GM12878 (cell line): Measurements from ENCODE around the gene FBXO8. TPM values are rescaled to one million over a fixed set of nuclear protein-coding genes. Genes with fewer than 3 reads are reported as not detected.

ENCODE experiments used
- ATAC-seq: fragments of 200-7000 bp; cut with Tn5 transposase; 3 replicates; pipeline ENCODE4 v1.9.1; 2020; ENCODE audit warnings: mild to moderate bottlenecking, moderate library complexity
- BruUV-seq: library from RNA; stranded (reverse); fragments of 400-500 nt; replicated peaks from 2 replicates; lab custom pipeline; 2021; lab: Mats Ljungman, UMichigan
- CTCF ChIA-PET: fragments of 300-600 bp; sonication (Branson Sonifier 250); formaldehyde crosslinking; extraction: SDS; loops from one replicate; lab custom pipeline; 2021; ENCODE audit warnings: inconsistent platforms; lab: Yijun Ruan, JAX
- POLR2A ChIA-PET: fragments of 350-600 bp; formaldehyde crosslinking; extraction: SDS; loops from one replicate; lab custom pipeline; 2021; ENCODE audit warnings: inconsistent platforms; lab: Charles Lee
- RAD21 ChIA-PET: fragments of 300-600 bp; sonication (Branson Sonifier 250); formaldehyde crosslinking; loops from one replicate; lab custom pipeline; 2023; ENCODE audit warnings: antibody characterized with exemption; ENCODE audit not compliant: unreplicated experiment; lab: Charles Lee
- SMC1A ChIA-PET: fragments of 300-600 bp; sonication (Branson Sonifier 250); formaldehyde crosslinking; loops from one replicate; lab custom pipeline; 2023; ENCODE audit not compliant: unreplicated experiment, uncharacterized antibody; lab: Charles Lee
- DNase-seq: peaks from one replicate; pipeline ENCODE4 v3.0.0-alpha.2; 2011; ENCODE audit warnings: low read depth, low spot score
- FAIRE-seq: peaks from 3 replicates; lab custom pipeline; 2011; peaks lifted over from hg19 to GRCh38; lab: Jason Lieb, UNC
- H2AFZ ChIP-seq: 2 replicates; pipeline ENCODE4 v1.6.0; 2011; ENCODE audit warnings: low read depth, low read length, control low read depth; ENCODE audit not compliant: control insufficient read depth
- H3K27ac ChIP-seq: 2 replicates; pipeline ENCODE4 v1.5.1; 2011; ENCODE audit warnings: control low read depth; ENCODE audit not compliant: control insufficient read depth, insufficient read depth
- H3K27me3 ChIP-seq, 2 experiments: replicated peaks in 1 of 2; 2 replicates each; pipeline versions ENCODE4 v1.6.0 to v1.6.1; 2011; ENCODE audit warnings: low read length in 1 of 2; ENCODE audit not compliant: control insufficient read depth in 2 of 2, insufficient read depth in 2 of 2
- H3K36me3 ChIP-seq, 2 experiments: 2 replicates each; pipeline ENCODE4 v1.5.1; 2011; ENCODE audit warnings: low read length in 1 of 2; ENCODE audit not compliant: control insufficient read depth in 2 of 2, insufficient read depth in 2 of 2
- H3K4me1 ChIP-seq: 2 replicates; pipeline ENCODE4 v1.6.1; 2011; ENCODE audit warnings: mild to moderate bottlenecking, low read length, moderate library complexity, mixed read lengths; ENCODE audit not compliant: control insufficient read depth, insufficient read depth
- H3K4me2 ChIP-seq: 2 replicates; pipeline ENCODE4 v1.6.0; 2011; ENCODE audit warnings: control low read depth; ENCODE audit not compliant: control insufficient read depth, insufficient read depth
- H3K4me3 ChIP-seq: fragments of 200-600 bp; sonication (generic); 2 replicates; pipeline ENCODE4 v1.5.1; 2016
- H3K79me2 ChIP-seq: 2 replicates; pipeline ENCODE4 v1.6.0; 2011; ENCODE audit warnings: low read length; ENCODE audit not compliant: control insufficient read depth, insufficient read depth
- H3K9ac ChIP-seq: 2 replicates; pipeline ENCODE4 v1.8.0; 2011; ENCODE audit warnings: low read length, control low read depth, mixed read lengths; ENCODE audit not compliant: control insufficient read depth, insufficient read depth
- H3K9me3 ChIP-seq: replicated peaks from 3 replicates; pipeline ENCODE4 v1.5.1; 2011; ENCODE audit warnings: mild to moderate bottlenecking, low read length; ENCODE audit not compliant: control insufficient read depth, insufficient read depth
- H4K20me1 ChIP-seq: 2 replicates; pipeline ENCODE4 v1.6.0; 2011; ENCODE audit not compliant: control insufficient read depth, insufficient read depth
- CREM ChIP-seq: IDR thresholded peaks from 2 replicates; pipeline ENCODE4 v1.6.1; 2014; ENCODE audit warnings: antibody characterized with exemption, low read depth
- EZH2 ChIP-seq: IDR thresholded peaks from 2 replicates; pipeline ENCODE4 v1.6.1; 2012; ENCODE audit warnings: low read depth, mild to moderate bottlenecking, control low read depth, inconsistent platforms, low read length, borderline replicate concordance; ENCODE audit not compliant: control insufficient read depth
- GATAD2B ChIP-seq: fragments of 450-650 bp; conservative IDR thresholded peaks from 2 replicates; pipeline ENCODE4 v1.6.1; 2017; ENCODE audit warnings: low read depth, mild to moderate bottlenecking, moderate library complexity
- HDAC2 ChIP-seq: fragments of 200-600 bp; sonication (generic); IDR thresholded peaks from 2 replicates; pipeline ENCODE4 v1.6.1; 2017
- IKZF1 ChIP-seq: fragments of 450-650 bp; conservative IDR thresholded peaks from 2 replicates; pipeline ENCODE4 v1.6.1; 2017; ENCODE audit warnings: antibody characterized with exemption, mild to moderate bottlenecking
- IRF4 ChIP-seq: IDR thresholded peaks from 2 replicates; pipeline ENCODE4 v1.6.1; 2011; ENCODE audit warnings: low read depth, low read length
- NFYA ChIP-seq: IDR thresholded peaks from 2 replicates; pipeline ENCODE4 v1.6.1; 2011; ENCODE audit warnings: low read depth, mild to moderate bottlenecking, low read length, improper control_type of control experiment, borderline replicate concordance
- NRF1 ChIP-seq: conservative IDR thresholded peaks from 2 replicates; pipeline ENCODE4 v1.6.1; 2011; ENCODE audit warnings: mild to moderate bottlenecking, low read depth, low read length, improper control_type of control experiment
- PAX5 ChIP-seq: IDR thresholded peaks from 2 replicates; pipeline ENCODE4 v1.6.1; 2011; ENCODE audit warnings: low read depth, low read length, borderline replicate concordance
- PAX8 ChIP-seq: fragments of 450-650 bp; IDR thresholded peaks from 2 replicates; pipeline ENCODE4 v1.6.1; 2017; ENCODE audit warnings: mild to moderate bottlenecking, moderate library complexity
- POU2F2 ChIP-seq: IDR thresholded peaks from 3 replicates; pipeline ENCODE4 v1.6.1; 2011; ENCODE audit warnings: low read depth, mild to moderate bottlenecking, low read length, borderline replicate concordance
- RCOR1 ChIP-seq: conservative IDR thresholded peaks from 2 replicates; pipeline ENCODE4 v1.6.1; 2012; ENCODE audit warnings: low read depth, low read length, improper control_type of control experiment
- SUPT20H ChIP-seq: IDR thresholded peaks from 2 replicates; pipeline ENCODE4 v1.6.1; 2011; ENCODE audit warnings: low read depth, mild to moderate bottlenecking, low read length, moderate library complexity, borderline replicate concordance; ENCODE audit not compliant: control insufficient read depth
- SUZ12 ChIP-seq: fragments of 200-600 bp; sonication (generic); IDR thresholded peaks from one replicate; pipeline ENCODE4 v1.6.1; 2018; ENCODE audit warnings: antibody characterized with exemption, mild to moderate bottlenecking; ENCODE audit not compliant: unreplicated experiment
- TARDBP ChIP-seq: IDR thresholded peaks from 2 replicates; pipeline ENCODE4 v1.6.1; 2016; ENCODE audit warnings: borderline replicate concordance
- ZBED1 ChIP-seq: IDR thresholded peaks from 2 replicates; pipeline ENCODE4 v1.6.1; 2016; ENCODE audit warnings: borderline replicate concordance
- ZSCAN29 ChIP-seq: fragments of 450-650 bp; IDR thresholded peaks from 2 replicates; pipeline ENCODE4 v1.6.1; 2017; ENCODE audit warnings: mild to moderate bottlenecking, moderate library complexity
- WGBS: methylation state at CpG from one replicate; pipeline ENCODE4 v1.1.6; 2016; ENCODE audit warnings: low lambda C conversion rate; ENCODE audit not compliant: insufficient replicate concordance, insufficient coverage; ENCODE audit errors: missing lambda C conversion rate; 5-methylcytosine and 5-hydroxymethylcytosine counted together
- in situ Hi-C: fragments of 300-500 bp; cut with MboI; formaldehyde crosslinking; loops from 9 replicates; pipeline ENCODE4 v1.14.3; 2018; ENCODE audit warnings: mixed read lengths
- intact Hi-C: fragments of 100-400 bp; cut with micrococcal nuclease; formaldehyde crosslinking; loops from one replicate; pipeline ENCODE4 v1.14.2; 2022; ENCODE audit not compliant: unreplicated experiment
- polyA plus RNA-seq, 11 experiments: library from polyadenylated mRNA; depleted of rRNA in 4 of 11; unstranded in 6 of 11; stranded (reverse) in 5 of 11; fragments of >200 nt; fragmentation: Nextera tagmentation in 4 of 11; fragmentation: Illumina TruSeq in 1 of 11; extraction: Ambion mirVana in 4 of 11; extraction: Trizol in 1 of 11; gene quantifications; 1 replicate in 1 of 11; 2 replicates in 10 of 11; pipeline versions ENCODE4 v1.2.1 to v1.2.3, GENCODE V29; 2011 to 2016; ENCODE audit warnings: inconsistent platforms in 2 of 11, missing spikeins in 2 of 11, low read depth in 1 of 11
- total RNA-seq, 4 experiments: library from RNA; depleted of rRNA in 3 of 4; stranded (reverse); fragments of >200 nt in 3 of 4; fragmentation: Illumina TruSeq in 1 of 4; extraction: Trizol in 1 of 4; gene quantifications; 2 replicates each; pipeline versions ENCODE4 v1.2.1 to v1.2.3, GENCODE V29; 2013 to 2021
- TF ChIP-seq, protein P1 (sequence below): fragments of 450-650 bp; IDR thresholded peaks from 2 replicates; pipeline ENCODE4 v1.6.1; 2016; ENCODE audit warnings: mild to moderate bottlenecking
- TF ChIP-seq, protein P2 (sequence below): IDR thresholded peaks from 2 replicates; pipeline ENCODE4 v1.6.1; 2012; ENCODE audit warnings: mild to moderate bottlenecking, low read depth, low read length
- TF ChIP-seq, protein P3 (sequence below), 3 experiments: IDR thresholded peaks in 2 of 3; conservative IDR thresholded peaks in 1 of 3; 2 replicates each; pipeline ENCODE4 v1.5.1; 2011; ENCODE audit warnings: low read depth in 3 of 3, low read length in 3 of 3, mild to moderate bottlenecking in 3 of 3, control low read depth in 2 of 3, moderate library complexity in 2 of 3, inconsistent platforms in 1 of 3, mixed read lengths in 1 of 3; ENCODE audit not compliant: control insufficient read depth in 2 of 3, insufficient read depth in 1 of 3; ENCODE audit errors: extremely low read depth in 1 of 3

Gene FBXO8
- total and polyA plus RNA-seq, 10 of the 15 experiments (the other 5 are each of a cell fraction or from before 2014, with no cell fraction given), result 11.3 to 38.1 (median 16.8) TPM

DNA sequence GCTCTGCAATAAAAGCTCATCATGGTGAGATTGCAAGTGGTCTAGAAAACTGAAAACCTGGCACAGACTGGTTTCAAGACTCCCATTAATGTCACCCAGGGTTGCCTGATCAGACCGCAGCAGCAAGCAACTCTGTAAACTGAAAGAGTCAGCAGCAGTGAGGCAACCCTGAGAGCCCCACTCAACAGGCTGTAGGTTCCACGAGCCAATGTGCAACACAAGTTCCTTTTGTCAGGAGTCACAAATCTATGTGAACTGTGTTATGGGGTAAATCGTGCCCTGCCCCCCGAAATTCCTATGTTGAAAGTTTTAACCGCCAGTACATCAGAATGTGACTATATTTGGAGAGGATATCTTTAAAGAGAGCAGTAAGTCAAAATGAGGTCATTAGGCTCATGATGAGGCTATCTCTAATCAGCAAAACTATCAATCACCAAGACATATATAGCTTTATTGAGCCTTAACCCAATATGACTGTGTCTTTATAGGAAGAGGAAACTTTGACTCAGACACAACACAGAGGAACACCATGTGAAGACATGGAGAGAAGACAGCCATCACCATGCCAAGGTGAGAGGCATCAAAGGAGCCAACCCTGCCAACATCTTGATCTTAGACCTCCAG, 94.0 kb downstream of the FBXO8 start:
- intact Hi-C loops, result no loop called here
- Histone ChIP-seq H3K4me3 (no peak overlapping the region), H3K4me1 (no peaks in the 10 kb centered on the region), H3K36me3 (no peaks in the 10 kb centered on the region), H3K79me2 (no peaks in the 10 kb centered on the region), H3K9ac (no peak overlapping the region), H2AFZ (no peak overlapping the region), H3K9me3 (no peaks in the 10 kb centered on the region), H3K4me2 (no peak overlapping the region), H4K20me1 (no peaks in the 10 kb centered on the region), H3K27me3 (peaks cover 0 to 3% of the 10 kb centered on the region in 2 experiments; a peak in 2 of 4 replicates), H3K27ac (no peak overlapping the region)
- SMC1A ChIA-PET, result no interaction called here
- in situ Hi-C loops, result no loop called here
- POLR2A ChIA-PET, result no interaction called here
- no peak for DNase-seq
- TF ChIP-seq TARDBP (no peak), PAX5 (no peak), IRF4 (no peak), NFYA (no peak), POU2F2 (no peak), NRF1 (no peak), IKZF1 (no peak), ZBED1 (no peak), CREM (no peak), EZH2 (no peak), ZSCAN29 (no peak), GATAD2B (no peak), SUPT20H (no peak), PAX8 (no peak), SUZ12 (no peak), RCOR1 (no peak), HDAC2 (no peak)
- TF ChIP-seq, protein P1, sequence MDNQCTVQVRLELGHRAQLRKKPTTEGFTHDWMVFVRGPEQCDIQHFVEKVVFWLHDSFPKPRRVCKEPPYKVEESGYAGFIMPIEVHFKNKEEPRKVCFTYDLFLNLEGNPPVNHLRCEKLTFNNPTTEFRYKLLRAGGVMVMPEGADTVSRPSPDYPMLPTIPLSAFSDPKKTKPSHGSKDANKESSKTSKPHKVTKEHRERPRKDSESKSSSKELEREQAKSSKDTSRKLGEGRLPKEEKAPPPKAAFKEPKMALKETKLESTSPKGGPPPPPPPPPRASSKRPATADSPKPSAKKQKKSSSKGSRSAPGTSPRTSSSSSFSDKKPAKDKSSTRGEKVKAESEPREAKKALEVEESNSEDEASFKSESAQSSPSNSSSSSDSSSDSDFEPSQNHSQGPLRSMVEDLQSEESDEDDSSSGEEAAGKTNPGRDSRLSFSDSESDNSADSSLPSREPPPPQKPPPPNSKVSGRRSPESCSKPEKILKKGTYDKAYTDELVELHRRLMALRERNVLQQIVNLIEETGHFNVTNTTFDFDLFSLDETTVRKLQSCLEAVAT, result no peak
- TF ChIP-seq, protein P2, sequence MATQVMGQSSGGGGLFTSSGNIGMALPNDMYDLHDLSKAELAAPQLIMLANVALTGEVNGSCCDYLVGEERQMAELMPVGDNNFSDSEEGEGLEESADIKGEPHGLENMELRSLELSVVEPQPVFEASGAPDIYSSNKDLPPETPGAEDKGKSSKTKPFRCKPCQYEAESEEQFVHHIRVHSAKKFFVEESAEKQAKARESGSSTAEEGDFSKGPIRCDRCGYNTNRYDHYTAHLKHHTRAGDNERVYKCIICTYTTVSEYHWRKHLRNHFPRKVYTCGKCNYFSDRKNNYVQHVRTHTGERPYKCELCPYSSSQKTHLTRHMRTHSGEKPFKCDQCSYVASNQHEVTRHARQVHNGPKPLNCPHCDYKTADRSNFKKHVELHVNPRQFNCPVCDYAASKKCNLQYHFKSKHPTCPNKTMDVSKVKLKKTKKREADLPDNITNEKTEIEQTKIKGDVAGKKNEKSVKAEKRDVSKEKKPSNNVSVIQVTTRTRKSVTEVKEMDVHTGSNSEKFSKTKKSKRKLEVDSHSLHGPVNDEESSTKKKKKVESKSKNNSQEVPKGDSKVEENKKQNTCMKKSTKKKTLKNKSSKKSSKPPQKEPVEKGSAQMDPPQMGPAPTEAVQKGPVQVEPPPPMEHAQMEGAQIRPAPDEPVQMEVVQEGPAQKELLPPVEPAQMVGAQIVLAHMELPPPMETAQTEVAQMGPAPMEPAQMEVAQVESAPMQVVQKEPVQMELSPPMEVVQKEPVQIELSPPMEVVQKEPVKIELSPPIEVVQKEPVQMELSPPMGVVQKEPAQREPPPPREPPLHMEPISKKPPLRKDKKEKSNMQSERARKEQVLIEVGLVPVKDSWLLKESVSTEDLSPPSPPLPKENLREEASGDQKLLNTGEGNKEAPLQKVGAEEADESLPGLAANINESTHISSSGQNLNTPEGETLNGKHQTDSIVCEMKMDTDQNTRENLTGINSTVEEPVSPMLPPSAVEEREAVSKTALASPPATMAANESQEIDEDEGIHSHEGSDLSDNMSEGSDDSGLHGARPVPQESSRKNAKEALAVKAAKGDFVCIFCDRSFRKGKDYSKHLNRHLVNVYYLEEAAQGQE, result no peak
- TF ChIP-seq, protein P3, sequence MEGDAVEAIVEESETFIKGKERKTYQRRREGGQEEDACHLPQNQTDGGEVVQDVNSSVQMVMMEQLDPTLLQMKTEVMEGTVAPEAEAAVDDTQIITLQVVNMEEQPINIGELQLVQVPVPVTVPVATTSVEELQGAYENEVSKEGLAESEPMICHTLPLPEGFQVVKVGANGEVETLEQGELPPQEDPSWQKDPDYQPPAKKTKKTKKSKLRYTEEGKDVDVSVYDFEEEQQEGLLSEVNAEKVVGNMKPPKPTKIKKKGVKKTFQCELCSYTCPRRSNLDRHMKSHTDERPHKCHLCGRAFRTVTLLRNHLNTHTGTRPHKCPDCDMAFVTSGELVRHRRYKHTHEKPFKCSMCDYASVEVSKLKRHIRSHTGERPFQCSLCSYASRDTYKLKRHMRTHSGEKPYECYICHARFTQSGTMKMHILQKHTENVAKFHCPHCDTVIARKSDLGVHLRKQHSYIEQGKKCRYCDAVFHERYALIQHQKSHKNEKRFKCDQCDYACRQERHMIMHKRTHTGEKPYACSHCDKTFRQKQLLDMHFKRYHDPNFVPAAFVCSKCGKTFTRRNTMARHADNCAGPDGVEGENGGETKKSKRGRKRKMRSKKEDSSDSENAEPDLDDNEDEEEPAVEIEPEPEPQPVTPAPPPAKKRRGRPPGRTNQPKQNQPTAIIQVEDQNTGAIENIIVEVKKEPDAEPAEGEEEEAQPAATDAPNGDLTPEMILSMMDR (IDR thresholded peaks at IDR 0.05 in 2 of 3, conservative IDR thresholded peaks at IDR 0.05 in 1 of 3; ENCODE audit: control insufficient read depth in 2 of 3, extremely low read depth in 1 of 3, insufficient read depth in 1 of 3, low read depth in 3 of 3, low read length in 3 of 3), result no peak
- RAD21 ChIA-PET, result no interaction called here
- BruUV-seq, result no TSS peak
- CTCF ChIA-PET, result no interaction called here
- no peak for ATAC-seq
- FAIRE-seq, result no peak
- WGBS, result 37% methylated on average over 5 of the region's 5 CpGs
